Measurements from ENCODE around the gene NKD2.

Gene NKD2

GRCh38 chr5:1033178-1033577 is 24.6 kb downstream of the NKD2 start:
- Histone ChIP-seq H3F3A (ENCODE audit: insufficient read depth, low read length) (no peaks in the 10 kb centered on the region), H3K4me2 (ENCODE audit: low read length) (no peak overlapping the region), H3K79me2 (ENCODE audit: insufficient read depth, low read length) (no peaks in the 10 kb centered on the region), H3K27ac (ENCODE audit: low read depth, low read length, poor library complexity, severe bottlenecking) (no peak overlapping the region), H3K36me3 (ENCODE audit: insufficient read depth, low read length) (no peaks in the 10 kb centered on the region), H2AFZ (ENCODE audit: low read length) (no peak overlapping the region), H3K4me3 (ENCODE audit: low read depth, low read length, poor library complexity, severe bottlenecking) (no peak overlapping the region), H3K9ac (ENCODE audit: low read length) (no peak overlapping the region), H3K4me1 (ENCODE audit: insufficient read depth, low read length, severe bottlenecking) (no peaks in the 10 kb centered on the region), H4K20me1 (ENCODE audit: insufficient read depth, low read length) (no peaks in the 10 kb centered on the region), H3K9me3 (ENCODE audit: low read length) (no peaks in the 10 kb centered on the region), H3K27me3 (ENCODE audit: insufficient read depth, low read length) (0 out of 2 replicates have a peak, but pooled peaks cover 4% of the 10 kb centered on the region), H3K9me2 (ENCODE audit: low read depth, low read length) (no peaks in the 10 kb centered on the region)
- no peak for TF ChIP-seq EZH2 (IDR thresholded peaks at IDR 0.05; ENCODE audit: borderline replicate concordance, low read length)
- TF ChIP-seq, protein P1, sequence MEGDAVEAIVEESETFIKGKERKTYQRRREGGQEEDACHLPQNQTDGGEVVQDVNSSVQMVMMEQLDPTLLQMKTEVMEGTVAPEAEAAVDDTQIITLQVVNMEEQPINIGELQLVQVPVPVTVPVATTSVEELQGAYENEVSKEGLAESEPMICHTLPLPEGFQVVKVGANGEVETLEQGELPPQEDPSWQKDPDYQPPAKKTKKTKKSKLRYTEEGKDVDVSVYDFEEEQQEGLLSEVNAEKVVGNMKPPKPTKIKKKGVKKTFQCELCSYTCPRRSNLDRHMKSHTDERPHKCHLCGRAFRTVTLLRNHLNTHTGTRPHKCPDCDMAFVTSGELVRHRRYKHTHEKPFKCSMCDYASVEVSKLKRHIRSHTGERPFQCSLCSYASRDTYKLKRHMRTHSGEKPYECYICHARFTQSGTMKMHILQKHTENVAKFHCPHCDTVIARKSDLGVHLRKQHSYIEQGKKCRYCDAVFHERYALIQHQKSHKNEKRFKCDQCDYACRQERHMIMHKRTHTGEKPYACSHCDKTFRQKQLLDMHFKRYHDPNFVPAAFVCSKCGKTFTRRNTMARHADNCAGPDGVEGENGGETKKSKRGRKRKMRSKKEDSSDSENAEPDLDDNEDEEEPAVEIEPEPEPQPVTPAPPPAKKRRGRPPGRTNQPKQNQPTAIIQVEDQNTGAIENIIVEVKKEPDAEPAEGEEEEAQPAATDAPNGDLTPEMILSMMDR (IDR thresholded peaks at IDR 0.05; ENCODE audit: low read length): no peak

DNA sequence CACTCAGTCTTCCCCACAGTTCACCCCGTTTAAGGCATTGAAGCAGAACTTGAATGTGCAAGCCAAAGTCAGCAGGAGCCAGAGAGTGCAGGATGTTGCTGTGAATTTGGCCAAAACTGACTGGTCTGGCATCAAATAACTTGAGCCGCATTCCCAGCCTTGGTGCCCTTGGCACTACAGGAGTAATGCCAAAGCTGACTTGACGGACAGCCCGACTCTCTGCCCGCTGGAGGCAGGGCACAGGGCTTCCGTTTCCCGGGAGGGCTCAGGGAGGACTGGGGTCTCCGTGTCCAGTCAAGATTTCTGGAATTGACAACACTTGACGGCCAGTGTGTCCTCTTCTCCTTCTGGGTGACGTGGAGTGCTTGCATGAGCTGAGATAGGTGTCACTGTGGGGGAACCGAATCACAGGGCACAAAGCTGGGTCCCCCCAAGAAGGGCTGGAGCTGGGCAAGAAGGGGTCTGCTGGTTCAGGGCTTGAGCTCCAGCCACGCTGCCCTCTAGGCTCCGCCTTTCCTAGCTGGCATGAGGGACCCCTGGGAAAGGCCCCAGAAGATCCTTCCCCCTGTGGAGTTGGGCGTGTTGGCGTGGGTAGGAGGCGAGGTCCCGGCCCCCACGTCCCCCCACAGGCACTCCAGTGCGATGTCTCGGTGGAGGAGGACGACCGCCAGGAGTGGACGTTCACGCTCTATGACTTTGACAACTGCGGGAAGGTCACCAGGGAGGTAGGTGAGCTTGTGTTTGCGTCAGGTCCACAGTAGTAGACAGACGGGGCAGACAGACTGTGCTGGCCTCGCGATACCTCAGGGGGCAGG is 25.2 kb downstream of the NKD2 start:
- H3K4me2 ChIP-seq (ENCODE audit: low read length): no peak overlapping the region
- H4K20me1 ChIP-seq (ENCODE audit: insufficient read depth, low read length): no peaks in the 10 kb centered on the region
- no peaks in the 10 kb centered on the region for H3K36me3 ChIP-seq (ENCODE audit: insufficient read depth, low read length)
- H3K27me3 ChIP-seq (ENCODE audit: insufficient read depth, low read length): 0 out of 2 replicates have a peak, but pooled peaks cover 4% of the 10 kb centered on the region
- no peaks in the 10 kb centered on the region for H3K79me2 ChIP-seq (ENCODE audit: insufficient read depth, low read length)
- H3F3A ChIP-seq (ENCODE audit: insufficient read depth, low read length): no peaks in the 10 kb centered on the region
- no peaks in the 10 kb centered on the region for H3K9me2 ChIP-seq (ENCODE audit: low read depth, low read length)
- no peak overlapping the region for H3K9ac ChIP-seq (ENCODE audit: low read length)
- H3K4me3 ChIP-seq (ENCODE audit: low read depth, low read length, poor library complexity, severe bottlenecking): no peak overlapping the region
- TF ChIP-seq, protein P1 (IDR thresholded peaks at IDR 0.05; ENCODE audit: low read length): no peak
- no peak for TF ChIP-seq EZH2 (IDR thresholded peaks at IDR 0.05; ENCODE audit: borderline replicate concordance, low read length)
- H3K9me3 ChIP-seq (ENCODE audit: low read length): no peaks in the 10 kb centered on the region
- H3K27ac ChIP-seq (ENCODE audit: low read depth, low read length, poor library complexity, severe bottlenecking): no peak overlapping the region
- H2AFZ ChIP-seq (ENCODE audit: low read length): no peak overlapping the region
- no peaks in the 10 kb centered on the region for H3K4me1 ChIP-seq (ENCODE audit: insufficient read depth, low read length, severe bottlenecking)

DNA sequence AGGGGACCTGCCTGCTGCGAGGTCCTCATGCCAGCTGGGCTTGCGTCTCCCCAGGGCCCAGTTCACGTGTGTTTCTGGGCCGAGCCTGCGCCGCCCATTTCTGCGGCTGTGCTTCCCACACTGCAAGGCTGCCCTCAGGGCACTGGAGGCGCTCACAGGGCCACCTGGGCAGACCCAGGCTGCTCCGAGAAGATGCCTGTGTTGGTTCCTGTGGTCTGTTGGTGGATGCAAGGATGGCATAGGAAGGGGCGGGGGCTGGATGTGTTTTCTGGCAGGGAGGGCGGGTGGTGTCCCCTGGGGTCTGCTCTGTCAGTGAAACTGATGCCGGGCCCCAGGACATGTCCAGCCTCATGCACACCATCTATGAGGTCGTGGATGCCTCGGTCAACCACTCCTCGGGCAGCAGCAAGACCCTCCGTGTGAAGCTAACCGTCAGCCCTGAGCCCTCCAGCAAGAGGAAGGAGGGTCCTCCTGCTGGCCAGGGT is 25.9 kb downstream of the NKD2 start:
- H3K4me1 ChIP-seq (ENCODE audit: insufficient read depth, low read length, severe bottlenecking): no peaks in the 10 kb centered on the region
- no peaks in the 10 kb centered on the region for H4K20me1 ChIP-seq (ENCODE audit: insufficient read depth, low read length)
- H2AFZ ChIP-seq (ENCODE audit: low read length): no peak overlapping the region
- H3K4me3 ChIP-seq (ENCODE audit: low read depth, low read length, poor library complexity, severe bottlenecking): no peak overlapping the region
- TF ChIP-seq, protein P1 (IDR thresholded peaks at IDR 0.05; ENCODE audit: low read length): no peak
- TF ChIP-seq EZH2 (IDR thresholded peaks at IDR 0.05; ENCODE audit: borderline replicate concordance, low read length): no peak
- H3K9ac ChIP-seq (ENCODE audit: low read length): no peak overlapping the region
- no peaks in the 10 kb centered on the region for H3F3A ChIP-seq (ENCODE audit: insufficient read depth, low read length)
- no peaks in the 10 kb centered on the region for H3K79me2 ChIP-seq (ENCODE audit: insufficient read depth, low read length)
- H3K27me3 ChIP-seq (ENCODE audit: insufficient read depth, low read length): 0 out of 2 replicates have a peak, but pooled peaks cover 4% of the 10 kb centered on the region
- no peaks in the 10 kb centered on the region for H3K9me3 ChIP-seq (ENCODE audit: low read length)
- no peak overlapping the region for H3K4me2 ChIP-seq (ENCODE audit: low read length)
- no peaks in the 10 kb centered on the region for H3K9me2 ChIP-seq (ENCODE audit: low read depth, low read length)
- H3K36me3 ChIP-seq (ENCODE audit: insufficient read depth, low read length): no peaks in the 10 kb centered on the region
- H3K27ac ChIP-seq (ENCODE audit: low read depth, low read length, poor library complexity, severe bottlenecking): no peak overlapping the region

All from OCI-LY1 (cell line).